HG03439 (cell line): ENCODE results near the gene KLK15.
A peak's percentile ranks its signal among the peaks of the same experiment; 100 is the strongest.

ENCODE experiments used
- ATAC-seq: cut with Tn5 transposase; IDR thresholded peaks from one replicate; pipeline ENCODE4 v1.9.1; 2021; ENCODE audit warnings: mild to moderate bottlenecking, moderate library complexity; ENCODE audit not compliant: unreplicated experiment

Gene KLK15

DNA sequence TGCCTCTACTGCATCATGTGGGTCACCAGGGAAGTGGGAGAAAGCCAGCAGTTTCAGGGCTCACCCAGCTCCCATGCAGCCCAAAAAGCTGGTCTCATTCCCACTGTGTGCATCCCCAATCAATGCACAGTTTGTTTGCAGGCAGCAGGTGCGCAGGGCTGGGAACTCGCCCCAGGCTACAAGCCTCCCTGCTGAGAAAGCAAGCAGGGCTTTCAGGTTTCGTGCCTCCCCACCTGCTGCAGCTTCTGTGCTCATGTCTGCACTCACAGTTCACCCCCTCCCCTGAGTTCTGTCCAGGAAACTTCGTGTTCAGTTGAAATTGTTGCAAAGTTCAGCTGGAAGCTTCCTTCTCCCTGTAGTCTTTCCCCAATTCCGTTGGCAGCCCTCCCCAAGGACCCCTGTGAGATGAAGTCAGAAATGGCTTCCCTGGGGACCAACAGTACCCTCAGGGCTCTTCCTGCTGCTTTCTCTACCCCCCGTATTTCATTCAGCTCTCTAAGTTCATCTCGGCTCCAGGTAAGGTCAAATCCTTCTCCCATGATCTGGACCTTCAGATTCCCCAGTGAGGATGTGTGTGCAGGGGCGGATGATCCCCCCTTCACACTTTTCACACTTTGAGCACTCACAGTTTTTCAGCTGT is 11.0 kb upstream of the KLK15 start:
- no peak for ATAC-seq

DNA sequence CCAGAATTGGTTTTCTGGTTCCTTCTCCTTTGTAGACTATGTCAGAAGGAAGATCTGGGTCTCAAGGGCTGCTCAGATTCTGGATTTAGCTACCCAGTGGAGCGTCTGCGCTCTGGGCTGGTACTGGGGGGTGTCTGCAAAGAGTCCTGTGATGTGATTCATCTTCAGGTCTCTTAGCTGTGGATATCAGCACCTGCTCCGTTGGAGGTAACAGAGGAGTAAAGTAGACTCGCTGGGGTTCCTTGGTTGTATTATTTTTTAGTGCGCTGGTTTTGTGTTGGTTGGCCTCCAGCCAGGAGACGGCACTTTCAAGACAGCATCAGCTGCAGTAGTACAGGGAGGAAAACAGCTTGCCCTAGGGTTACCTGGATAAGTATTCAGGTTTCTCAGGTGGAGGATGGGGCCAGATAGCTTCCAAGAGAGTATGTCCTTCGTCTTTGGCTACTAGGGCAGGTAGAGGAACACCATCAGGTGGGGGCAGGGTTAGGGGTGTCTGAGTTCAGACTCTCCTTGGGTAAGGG is 10.4 kb upstream of the KLK15 start:
- ATAC-seq = no peak

DNA sequence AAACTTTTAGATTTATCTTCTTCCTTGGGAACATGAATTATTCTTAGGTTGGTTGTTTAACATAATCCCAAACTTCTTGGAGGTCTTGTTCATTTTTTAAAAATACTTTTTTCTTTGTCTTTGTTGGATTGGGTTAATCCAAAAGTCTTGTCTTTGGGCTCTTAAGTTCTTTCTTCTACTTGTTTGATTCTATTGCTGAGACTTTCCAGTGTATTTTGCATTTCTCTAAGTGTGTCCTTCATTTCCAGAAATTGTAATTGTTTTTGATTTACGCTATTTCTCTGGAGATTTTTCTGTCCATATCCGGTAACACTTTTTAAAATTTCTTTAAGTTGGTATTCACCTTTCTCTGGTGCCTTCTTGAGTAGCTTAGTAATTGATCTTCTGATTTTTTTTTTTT is 9.8 kb upstream of the KLK15 start:
- ATAC-seq = no peak

DNA sequence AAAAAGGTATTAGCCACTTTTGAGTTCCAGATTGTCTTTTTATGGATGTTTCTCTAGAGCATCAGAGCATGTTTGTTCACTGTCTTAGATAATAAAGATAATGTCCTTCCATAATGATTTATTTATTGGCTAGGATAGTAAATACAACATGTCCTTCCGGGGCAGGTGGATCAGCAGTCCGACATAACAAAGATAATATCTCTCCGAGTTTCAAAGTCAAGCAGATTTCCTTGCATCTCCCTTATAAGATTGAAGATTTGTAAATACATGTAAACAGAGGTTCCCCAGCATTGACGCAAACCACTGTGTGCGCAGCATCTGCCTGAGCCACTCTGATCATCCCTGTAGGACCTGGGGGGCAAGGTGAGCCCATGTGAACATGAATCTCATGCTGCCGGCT is 8.8 kb upstream of the KLK15 start:
- ATAC-seq = no peak

DNA sequence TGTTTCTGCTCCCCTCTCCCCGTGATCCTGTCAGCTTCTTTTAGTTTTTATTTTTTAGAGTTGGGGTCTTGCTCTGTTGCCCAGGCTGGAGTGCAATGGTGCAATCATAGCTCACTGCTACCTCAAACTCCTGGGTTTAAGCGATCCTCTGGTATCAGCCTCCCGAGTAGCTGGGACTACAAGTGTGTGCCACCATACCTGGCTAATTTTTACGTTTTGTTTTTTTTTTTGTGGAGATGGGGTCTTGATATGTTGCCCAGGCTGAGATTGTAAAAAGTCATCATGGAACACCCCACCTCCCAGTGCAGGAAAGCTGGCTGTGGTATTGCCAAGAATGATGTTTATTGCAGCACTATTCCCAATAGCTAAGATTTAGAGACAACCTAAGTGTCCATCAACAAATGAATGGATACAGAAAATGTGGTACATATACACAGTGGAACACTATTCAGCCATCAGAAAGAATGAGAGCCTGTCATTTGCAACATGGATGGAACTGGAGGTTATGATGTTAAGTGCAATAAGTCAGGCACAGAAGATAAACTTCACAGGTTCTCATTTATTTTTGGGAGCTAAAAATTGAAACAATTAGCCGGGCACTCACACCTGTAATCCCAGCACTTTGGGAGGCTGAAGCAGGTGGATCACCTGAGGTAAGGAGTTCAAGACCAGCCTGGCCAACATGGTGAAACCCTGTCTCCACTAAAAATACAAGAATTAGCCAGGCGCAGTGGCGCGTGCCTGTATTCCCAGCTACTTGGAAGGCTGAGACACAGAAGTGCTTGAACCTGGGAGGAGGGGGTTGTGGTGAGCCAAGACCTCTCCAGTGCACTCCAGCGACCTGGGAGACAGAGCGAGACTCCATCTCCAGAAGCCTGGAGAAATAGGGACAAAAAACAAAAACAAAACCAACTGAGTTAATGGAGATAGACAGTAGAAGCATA is 6.6 kb upstream of the KLK15 start:
- ATAC-seq = no peak

DNA sequence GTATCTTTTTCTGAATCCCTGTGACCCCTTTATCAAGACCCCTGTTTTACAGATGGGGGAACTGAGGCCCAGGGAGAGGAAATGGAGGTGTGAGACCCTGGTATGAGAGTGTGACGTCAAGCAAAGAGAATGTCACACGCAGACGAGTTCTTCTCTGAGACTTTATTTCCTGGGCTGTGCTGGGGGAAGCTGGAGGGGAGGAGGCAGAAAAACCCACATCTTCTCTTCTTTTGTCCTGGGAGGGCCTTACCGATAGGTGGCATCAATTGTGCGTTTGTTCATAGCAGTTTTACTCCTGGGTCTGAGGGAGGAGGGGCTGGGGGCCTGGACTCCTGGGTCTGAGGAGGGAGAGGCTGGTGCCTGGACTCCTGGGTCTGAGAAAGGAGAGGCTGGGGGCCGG is 4.9 kb upstream of the KLK15 start:
- ATAC-seq = no peak

DNA sequence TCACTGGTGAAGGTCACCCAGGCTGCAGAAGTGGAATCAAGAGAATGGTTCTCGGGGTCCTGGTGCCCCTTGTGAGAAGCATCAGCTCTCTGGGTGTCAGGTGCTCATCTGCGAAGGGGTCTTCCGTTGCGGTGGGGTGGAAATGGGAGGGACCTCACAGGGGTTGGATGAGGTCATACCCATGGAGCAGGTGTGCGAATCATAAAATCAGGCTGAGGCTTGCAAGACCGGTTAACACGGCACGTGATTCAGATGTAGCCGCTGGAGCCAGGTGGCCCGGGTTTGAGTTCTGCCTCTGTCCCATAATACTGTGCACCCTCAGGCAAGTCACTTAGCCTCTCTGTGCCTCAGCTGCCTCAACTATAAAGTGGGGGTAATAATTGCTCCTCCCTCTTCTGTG is 3.9 kb upstream of the KLK15 start:
- ATAC-seq = no peak

DNA sequence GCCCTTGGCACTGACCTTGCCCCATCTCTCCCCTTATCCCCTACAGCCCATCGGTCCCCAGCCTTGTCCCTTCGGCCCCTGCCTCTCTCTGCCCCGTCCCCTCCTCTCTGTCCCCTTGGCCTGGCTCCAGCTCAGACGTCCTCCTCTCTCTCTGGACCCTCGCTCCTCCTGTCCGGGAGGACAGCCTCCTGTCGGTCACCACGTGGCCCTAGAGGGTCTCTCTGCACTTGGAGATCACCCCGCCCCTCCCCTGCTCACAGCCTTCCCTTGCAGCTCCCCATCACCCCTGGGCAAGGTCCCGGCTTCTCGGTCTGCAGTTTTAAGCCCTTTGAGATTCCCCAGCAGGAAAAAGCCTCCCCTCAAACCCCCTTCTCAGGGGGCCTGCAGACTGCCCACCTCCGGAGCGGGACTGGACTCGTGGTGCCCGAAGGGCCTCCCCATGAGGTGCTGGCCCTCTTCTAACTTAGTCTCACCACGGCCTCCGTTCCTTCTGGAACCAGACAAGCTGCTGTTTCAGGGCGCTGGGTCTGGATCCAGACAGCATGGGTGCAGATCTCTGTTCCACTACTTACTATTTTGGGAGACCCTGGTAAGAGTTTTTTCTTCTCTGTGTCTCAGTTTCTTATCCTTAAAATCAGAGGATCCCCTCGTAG is 3.3 kb upstream of the KLK15 start:
- no peak for ATAC-seq

DNA sequence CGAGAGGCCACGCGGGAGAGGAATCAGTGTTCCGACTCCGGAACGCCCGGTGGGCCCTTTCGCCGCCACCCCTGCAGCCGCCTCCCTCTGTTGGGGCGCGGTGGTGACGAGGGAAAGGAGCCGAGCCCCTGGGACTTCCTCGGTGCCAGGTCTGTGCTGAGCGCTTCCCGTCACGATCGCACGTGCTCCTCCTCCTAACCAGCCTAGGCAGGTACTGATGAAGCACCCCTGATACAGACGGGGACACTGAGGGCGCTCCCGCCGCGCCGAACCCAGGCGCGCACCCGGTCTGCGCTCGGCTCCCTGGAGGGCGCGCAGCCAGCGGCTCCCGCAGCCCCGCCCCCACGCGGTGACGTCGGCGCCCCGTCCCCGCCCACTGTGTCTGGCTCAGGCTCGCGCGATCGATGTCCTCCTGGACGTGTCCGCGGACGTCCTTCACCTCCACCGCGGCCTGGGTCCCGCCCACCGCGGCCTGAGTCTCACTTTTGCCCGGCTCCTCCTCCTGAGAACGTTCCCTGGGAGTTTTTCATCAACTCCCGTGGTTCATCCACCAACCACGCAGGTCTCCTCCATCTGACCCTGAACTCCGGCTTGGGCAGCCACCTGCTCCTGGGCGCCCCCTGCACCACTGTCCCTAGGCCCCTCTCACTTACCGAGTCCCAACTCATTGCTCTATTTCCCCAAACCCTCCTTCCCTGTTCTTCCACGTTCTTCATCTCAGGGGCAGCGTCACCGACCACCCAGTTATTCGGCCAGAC is 2.6 kb upstream of the KLK15 start:
- ATAC-seq = peak; percentile 81

DNA sequence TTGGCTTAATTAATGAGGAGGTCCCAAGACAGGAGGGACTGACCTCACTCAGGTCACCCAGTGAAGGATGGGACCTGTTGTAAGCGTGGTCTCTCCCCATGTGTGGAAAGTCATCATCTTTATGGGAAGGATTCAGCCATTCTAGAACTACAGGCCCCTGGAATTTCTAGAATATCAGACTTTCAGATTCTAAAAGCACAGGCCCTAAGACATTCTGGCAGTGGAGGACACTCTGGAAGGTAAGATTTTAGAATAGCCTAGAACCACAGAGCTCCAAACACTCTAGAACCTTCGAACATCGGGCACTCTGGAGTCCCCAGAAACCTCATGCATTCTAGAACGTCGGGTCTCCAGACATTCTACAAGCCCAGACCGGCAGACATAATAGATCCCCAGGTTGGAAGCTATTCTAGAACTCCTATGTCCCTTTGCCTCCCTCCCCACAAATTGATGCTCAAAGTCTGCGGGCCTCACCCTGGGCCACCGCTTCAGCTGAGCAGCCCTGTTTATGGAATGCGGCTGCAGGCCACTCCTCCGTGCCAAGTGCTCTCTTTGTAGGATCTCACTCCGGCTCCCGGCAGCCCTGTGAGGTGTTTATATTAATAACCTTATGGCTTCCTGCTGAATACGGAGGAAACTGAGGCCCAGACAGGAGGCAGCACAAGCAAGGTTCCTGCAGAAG is 1.9 kb upstream of the KLK15 start:
- ATAC-seq = no peak

DNA sequence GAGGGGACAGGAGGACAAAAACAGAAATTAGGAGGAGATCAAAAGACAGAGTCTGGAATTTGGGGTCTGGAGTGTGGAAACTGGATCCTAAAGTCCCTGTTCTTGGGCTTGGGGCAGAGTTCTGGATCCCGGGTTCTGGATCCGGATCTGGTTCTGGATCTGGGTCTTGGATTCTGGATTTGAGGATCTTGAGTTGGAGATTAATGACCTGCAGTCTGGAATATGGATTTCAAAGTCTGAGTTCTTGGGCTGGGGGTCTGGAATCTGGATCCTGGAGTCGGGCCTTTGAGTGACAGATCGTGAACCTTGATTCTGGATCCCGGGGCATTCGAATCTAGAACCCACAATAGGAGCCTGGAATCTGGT is 411 bp upstream of the KLK15 start:
- no peak for ATAC-seq

DNA sequence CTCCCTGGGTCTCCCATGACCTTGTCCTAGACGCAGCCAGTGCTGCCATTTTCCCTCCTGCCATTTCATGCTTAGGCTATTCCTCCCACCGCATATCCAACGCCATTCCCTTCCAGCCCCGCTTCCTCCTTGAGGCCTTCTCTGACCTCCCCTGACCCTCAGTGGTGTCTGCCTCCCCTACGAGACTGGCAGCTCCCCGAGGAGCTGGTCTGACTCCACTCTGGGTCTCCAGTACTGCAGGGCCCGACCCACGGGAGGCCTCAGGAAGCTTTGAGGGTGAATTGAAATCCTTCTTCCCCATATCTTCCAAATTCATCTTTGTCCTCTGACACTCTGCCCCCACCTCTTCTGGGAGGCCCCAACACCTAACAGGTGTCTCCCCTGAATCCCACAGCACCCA is 708 bp downstream of the KLK15 start:
- ATAC-seq = no peak

DNA sequence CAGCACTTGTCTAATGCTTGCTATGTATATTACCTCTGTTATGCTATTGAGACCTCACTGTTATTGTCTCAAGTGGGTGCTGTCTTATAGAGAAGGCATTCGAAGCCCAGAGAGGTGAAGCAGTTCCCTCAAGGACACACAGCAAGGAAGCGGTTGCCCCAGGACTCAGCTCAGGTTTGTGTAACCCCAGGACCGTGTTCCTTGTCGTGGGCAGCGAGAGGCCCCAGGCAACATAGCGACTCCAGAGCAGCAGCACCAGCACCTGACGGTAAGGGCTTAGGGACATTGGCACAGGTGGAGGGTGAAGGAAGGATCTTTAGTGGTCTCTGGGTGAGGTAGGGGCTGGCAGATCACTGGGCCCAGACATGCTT is 2.4 kb downstream of the KLK15 start:
- ATAC-seq = no peak

DNA sequence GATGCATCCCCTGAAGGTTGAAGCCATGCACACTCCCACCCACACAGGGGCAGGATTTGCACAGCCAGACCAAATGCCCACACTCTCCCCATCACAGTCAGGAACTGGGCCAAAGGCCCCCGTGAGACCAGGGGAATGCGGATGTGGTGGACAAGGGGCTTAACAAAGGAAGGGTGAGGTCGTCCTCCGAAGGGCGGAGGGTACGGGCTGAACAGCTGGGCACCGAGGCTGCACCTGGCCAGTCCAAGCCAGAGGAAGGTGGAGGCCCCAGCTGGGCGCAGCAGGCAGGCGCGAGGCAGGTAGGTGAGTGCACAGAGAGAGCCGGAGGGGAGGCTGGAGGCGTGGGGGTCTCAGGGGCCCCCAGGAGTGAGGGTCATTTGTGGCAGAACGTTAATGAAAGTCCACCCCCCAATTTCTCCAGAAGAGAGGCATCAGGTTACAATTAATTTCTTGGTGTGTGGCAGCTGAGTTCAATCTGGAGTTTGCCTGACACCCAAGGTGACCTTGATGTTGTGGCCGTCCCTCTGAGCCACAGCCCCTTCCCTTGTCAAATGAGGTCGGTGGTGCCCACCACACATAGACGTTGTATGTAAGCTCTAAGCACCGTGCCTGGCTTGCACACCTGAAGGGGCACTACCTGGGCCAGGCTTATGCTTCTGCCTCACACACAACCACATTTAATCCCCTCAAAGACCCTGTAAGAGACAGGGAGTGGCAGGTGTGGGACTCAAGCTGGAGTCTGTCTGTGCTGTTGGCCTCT is 2.9 kb downstream of the KLK15 start:
- ATAC-seq = no peak

DNA sequence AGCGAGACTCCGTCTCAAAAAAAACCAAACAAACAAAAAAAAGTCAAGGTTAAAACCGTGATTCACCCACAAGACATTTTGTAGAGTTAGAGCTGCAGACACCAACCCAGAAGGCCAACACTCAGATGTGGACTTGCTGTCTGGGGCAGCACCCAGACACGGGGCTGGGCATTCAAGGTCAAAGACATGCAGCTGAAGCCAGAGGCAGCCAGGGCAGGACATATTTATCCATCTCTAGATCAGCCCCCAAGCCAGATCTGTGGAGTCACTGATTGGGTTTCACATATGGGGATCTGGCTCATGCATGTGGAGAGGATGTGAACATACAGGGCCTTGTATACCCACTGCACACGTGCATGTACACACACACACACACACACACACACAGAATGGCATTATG is 3.6 kb downstream of the KLK15 start:
- ATAC-seq = no peak

DNA sequence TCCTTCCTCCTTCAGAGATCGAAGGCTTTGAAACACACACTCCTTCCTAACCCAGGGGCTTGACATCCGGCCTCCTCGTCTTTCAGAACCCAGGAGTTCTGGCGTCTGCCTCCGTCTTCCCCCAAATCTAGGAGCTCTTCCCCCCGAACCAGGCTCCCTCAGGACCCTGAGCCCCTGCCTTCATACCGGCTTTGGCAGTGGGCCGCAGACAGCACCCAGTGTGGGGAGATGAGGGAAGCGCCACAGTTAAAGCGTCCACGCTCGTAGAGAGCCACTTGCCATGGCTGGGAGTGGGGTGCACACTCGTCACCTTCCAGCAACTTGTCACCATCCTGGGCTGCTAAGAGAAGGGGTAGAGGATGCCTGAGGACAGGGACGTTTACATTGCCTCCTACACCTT is 5.9 kb downstream of the KLK15 start:
- ATAC-seq = no peak

DNA sequence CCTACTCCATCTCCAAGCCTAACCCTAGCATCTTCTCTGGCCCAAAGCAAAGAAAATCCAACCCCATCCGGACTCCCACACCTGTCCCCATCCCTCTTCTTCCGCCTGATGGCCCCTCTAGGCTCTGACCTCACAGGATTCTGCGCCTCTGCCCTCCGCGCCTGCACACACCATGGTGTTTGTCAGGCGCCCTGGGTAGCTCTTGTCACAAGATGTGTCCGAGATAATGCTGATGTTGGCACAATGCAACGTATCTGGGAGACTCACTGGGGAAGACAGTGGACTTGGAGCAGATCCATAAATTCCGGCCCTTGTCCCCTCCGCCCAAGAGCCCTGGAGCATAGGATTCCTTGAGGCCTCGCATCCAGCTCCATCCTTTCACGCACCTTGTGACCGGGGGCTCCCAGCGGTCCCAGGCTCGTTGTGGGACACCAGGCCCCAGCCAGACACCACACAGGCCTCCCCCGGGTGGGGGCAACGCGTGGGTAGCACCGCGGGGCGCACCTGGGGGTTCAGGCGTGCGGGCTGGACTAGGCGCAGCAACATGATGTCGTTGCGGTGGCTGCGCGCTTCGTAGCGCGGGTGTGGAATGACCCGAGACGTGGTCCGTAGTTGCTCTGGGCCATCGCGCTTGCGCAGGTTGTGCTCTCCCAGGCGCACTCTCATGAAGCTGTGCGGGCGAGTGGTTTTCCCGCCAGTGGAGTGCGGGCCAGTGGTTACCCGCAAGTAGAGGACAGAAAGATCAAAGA is 6.7 kb downstream of the KLK15 start:
- ATAC-seq = no peak

DNA sequence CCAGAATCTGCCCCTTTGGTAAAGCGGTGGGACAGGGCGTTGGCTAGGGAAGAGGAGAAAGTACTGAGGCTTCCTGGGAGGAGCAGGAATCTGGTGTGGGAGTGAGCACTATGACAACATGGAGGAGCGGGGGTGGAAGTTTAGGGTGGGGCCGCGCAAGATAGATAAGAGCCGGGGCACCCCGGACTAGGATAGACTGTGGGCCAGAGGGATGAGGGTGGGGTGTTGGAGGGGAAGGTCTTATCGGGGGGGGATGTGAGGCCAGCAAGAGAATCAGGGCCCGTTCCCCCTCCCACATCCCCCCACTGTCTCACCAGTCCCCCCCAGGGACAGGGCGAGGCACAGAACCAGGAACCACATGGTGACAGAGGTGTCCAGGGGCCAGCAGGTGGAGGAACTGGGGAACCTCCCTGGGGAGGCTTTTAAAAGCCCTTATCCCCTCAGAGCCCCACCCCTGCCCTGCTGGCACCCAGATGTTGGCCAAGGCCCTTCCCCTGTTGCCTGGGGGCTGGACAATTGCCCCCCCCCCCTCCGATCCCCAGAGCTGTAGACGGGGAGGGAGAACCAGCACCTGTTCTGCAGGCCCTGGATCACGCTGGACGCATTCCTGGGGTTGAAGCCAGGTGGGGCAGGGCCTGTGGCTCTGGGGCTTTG is 9.9 kb downstream of the KLK15 start, which contains the start of gene KLK1:
Gene KLK1, minus strand, starts transcription at position 399 of the 654 bp plus-strand sequence. Its CDS starts 39 bp downstream, at position 360.
- no peak for ATAC-seq
